H1 (cell line): ENCODE results near the gene DNAAF3. TPM values are rescaled to one million over a fixed set of nuclear protein-coding genes. Genes with fewer than 3 reads are reported as not detected.

Experiments used
- CTCF ChIA-PET: fragments of 300-600 bp; sonication (Branson Sonifier 250); formaldehyde crosslinking; loops from one replicate; lab custom pipeline; 2021; ENCODE audit not compliant: partially characterized antibody; lab: Charles Lee
- POLR2A ChIA-PET: fragments of 300-600 bp; sonication (Branson Sonifier 250); formaldehyde crosslinking; loops from one replicate; lab custom pipeline; 2021; ENCODE audit warnings: inconsistent platforms; ENCODE audit not compliant: partially characterized antibody; lab: Charles Lee
- DNase-seq, 2 experiments: peaks; one replicate each; pipeline versions ENCODE4 v3.0.0 to v3.0.0-alpha.2; 2010 to 2022; ENCODE audit warnings: low spot score in 2 of 2, low read depth in 1 of 2, mixed read lengths in 1 of 2
- FAIRE-seq: peaks from 2 replicates; lab custom pipeline; 2011; peaks lifted over from hg19 to GRCh38; lab: Jason Lieb, UNC
- H2AFZ ChIP-seq: 2 replicates; pipeline ENCODE4 v1.8.1; 2012; ENCODE audit warnings: low read length, inconsistent platforms
- H2AK5ac ChIP-seq: 2 replicates; pipeline ENCODE4 v1.6.1; 2013; ENCODE audit warnings: low read depth, low read length
- H2BK120ac ChIP-seq: replicated peaks from 2 replicates; pipeline ENCODE3; 2013; ENCODE audit warnings: low read depth, low read length, inconsistent platforms
- H2BK12ac ChIP-seq: 2 replicates; pipeline ENCODE4 v1.6.1; 2013; ENCODE audit warnings: low read depth, low read length
- H2BK15ac ChIP-seq: 2 replicates; pipeline ENCODE4 v1.6.1; 2013; ENCODE audit warnings: low read length
- H2BK20ac ChIP-seq: 2 replicates; pipeline ENCODE4 v1.6.1; 2013; ENCODE audit warnings: low read length
- H2BK5ac ChIP-seq: 2 replicates; pipeline ENCODE4 v1.6.1; 2013; ENCODE audit warnings: low read depth, low read length
- H3K14ac ChIP-seq: 2 replicates; pipeline ENCODE4 v1.6.1; 2013; ENCODE audit warnings: inconsistent platforms; ENCODE audit not compliant: insufficient read length
- H3K18ac ChIP-seq: 2 replicates; pipeline ENCODE4 v1.6.1; 2013; ENCODE audit warnings: low read length; ENCODE audit errors: extremely low read depth
- H3K23ac ChIP-seq: 2 replicates; pipeline ENCODE4 v1.6.1; 2013; ENCODE audit warnings: inconsistent platforms; ENCODE audit not compliant: insufficient read length
- H3K23me2 ChIP-seq: 2 replicates; pipeline ENCODE4 v1.6.1; 2013; ENCODE audit warnings: low read depth, low read length
- H3K27ac ChIP-seq: 2 replicates; pipeline ENCODE4 v1.6.1; 2011; ENCODE audit warnings: low read depth, low read length, inconsistent platforms
- H3K27me3 ChIP-seq, 4 experiments: replicated peaks in 1 of 4; 1 replicate in 1 of 4; 2 replicates in 3 of 4; pipeline versions ENCODE4 v1.6.1 to v1.8.1; 2011 to 2013; ENCODE audit warnings: low read length in 3 of 4, mild to moderate bottlenecking in 3 of 4, inconsistent platforms in 2 of 4, mixed read lengths in 2 of 4, moderate library complexity in 1 of 4; ENCODE audit not compliant: control insufficient read depth in 3 of 4, insufficient read depth in 3 of 4; ENCODE audit errors: extremely low read depth in 1 of 4
- H3K36me3 ChIP-seq, 4 experiments: 2 replicates each; pipeline versions ENCODE4 v1.6.1 to v1.8.1; 2011 to 2013; ENCODE audit warnings: mild to moderate bottlenecking in 4 of 4, low read length in 3 of 4, moderate library complexity in 2 of 4, control low read depth in 1 of 4, inconsistent platforms in 1 of 4; ENCODE audit not compliant: insufficient read depth in 4 of 4, control insufficient read depth in 2 of 4
- H3K4ac ChIP-seq: replicated peaks from 2 replicates; pipeline ENCODE3; 2013; ENCODE audit warnings: low read length, low read depth, mixed read lengths, inconsistent platforms; ENCODE audit not compliant: insufficient read length
- H3K4me1 ChIP-seq, 4 experiments: replicated peaks in 1 of 4; 1 replicate in 1 of 4; 2 replicates in 3 of 4; pipeline versions ENCODE4 v1.6.1 to v1.8.1; 2011 to 2013; ENCODE audit warnings: low read length in 3 of 4, inconsistent platforms in 2 of 4, mixed read lengths in 1 of 4; ENCODE audit not compliant: insufficient read depth in 4 of 4, control insufficient read depth in 3 of 4
- H3K4me2 ChIP-seq, 2 experiments: 2 replicates each; pipeline versions ENCODE4 v1.6.1 to v1.8.1; 2011 to 2013; ENCODE audit warnings: low read depth in 2 of 2, low read length in 2 of 2, control low read depth in 1 of 2, inconsistent platforms in 1 of 2, mild to moderate bottlenecking in 1 of 2; ENCODE audit not compliant: insufficient read depth in 1 of 2
- H3K4me3 ChIP-seq, 4 experiments: fragments of 200-600, 300-600 bp in 1 of 4; sonication (generic), shearing (Covaris generic), sonication (Bioruptor Twin) in 1 of 4; 2 replicates each; pipeline versions ENCODE4 v1.5.1 to v1.8.1; 2011 to 2016; ENCODE audit warnings: low read length in 4 of 4, low read depth in 3 of 4, control low read depth in 2 of 4, inconsistent platforms in 2 of 4, mild to moderate bottlenecking in 2 of 4, mixed read lengths in 1 of 4, moderate library complexity in 1 of 4; ENCODE audit not compliant: insufficient read depth in 2 of 4; ENCODE audit errors: extremely low read depth in 1 of 4
- H3K56ac ChIP-seq: replicated peaks from 2 replicates; pipeline ENCODE3; 2013; ENCODE audit warnings: low read depth, mild to moderate bottlenecking, mixed read lengths, low read length, inconsistent platforms; ENCODE audit not compliant: insufficient read length
- H3K79me1 ChIP-seq: 2 replicates; pipeline ENCODE4 v1.6.1; 2013; ENCODE audit warnings: low read depth, low read length, control low read depth
- H3K79me2 ChIP-seq, 2 experiments: 2 replicates each; pipeline versions ENCODE4 v1.6.1 to v1.8.1; 2012 to 2013; ENCODE audit warnings: low read length in 2 of 2, mild to moderate bottlenecking in 2 of 2, inconsistent platforms in 1 of 2; ENCODE audit not compliant: insufficient read depth in 2 of 2, control insufficient read depth in 1 of 2
- H3K9ac ChIP-seq, 4 experiments: replicated peaks in 1 of 4; 1 replicate in 1 of 4; 2 replicates in 3 of 4; pipeline versions ENCODE4 v1.6.1 to v1.8.1; 2011 to 2013; ENCODE audit warnings: low read depth in 3 of 4, low read length in 3 of 4, control low read depth in 2 of 4, mild to moderate bottlenecking in 2 of 4, moderate library complexity in 2 of 4, inconsistent platforms in 1 of 4; ENCODE audit errors: extremely low read depth in 1 of 4
- H3K9me3 ChIP-seq, 2 experiments: 2 replicates each; pipeline versions ENCODE4 v1.6.1 to v1.8.1; 2012 to 2013; ENCODE audit warnings: mild to moderate bottlenecking in 2 of 2, moderate library complexity in 2 of 2, control low read depth in 1 of 2, inconsistent platforms in 1 of 2, low read depth in 1 of 2, low read length in 1 of 2, mixed read lengths in 1 of 2; ENCODE audit not compliant: insufficient read depth in 2 of 2
- H4K20me1 ChIP-seq, 2 experiments: replicated peaks in 1 of 2; 2 replicates each; pipeline versions ENCODE3 to v1.8.1; 2011 to 2013; ENCODE audit warnings: inconsistent platforms in 2 of 2, low read length in 2 of 2, mild to moderate bottlenecking in 1 of 2; ENCODE audit not compliant: insufficient read depth in 2 of 2, control insufficient read depth in 1 of 2
- H4K5ac ChIP-seq: 2 replicates; pipeline ENCODE4 v1.6.1; 2013; ENCODE audit warnings: low read length, low read depth, mixed read lengths, inconsistent platforms; ENCODE audit not compliant: insufficient read length
- H4K8ac ChIP-seq: 2 replicates; pipeline ENCODE4 v1.8.0; 2013; ENCODE audit warnings: mild to moderate bottlenecking, moderate library complexity, low read length, inconsistent platforms; ENCODE audit not compliant: insufficient read depth; ENCODE audit errors: extremely low read depth
- H4K91ac ChIP-seq: replicated peaks from 2 replicates; pipeline ENCODE3; 2013; ENCODE audit warnings: low read length, mixed read lengths, inconsistent platforms; ENCODE audit not compliant: insufficient read length
- BRCA1 ChIP-seq: IDR thresholded peaks from 2 replicates; pipeline ENCODE4 v1.6.1; 2012; ENCODE audit warnings: low read depth, low read length, improper control_type of control experiment
- CREB1 ChIP-seq: IDR thresholded peaks from 2 replicates; pipeline ENCODE4 v1.6.1; 2012; ENCODE audit warnings: inconsistent platforms
- FOSL1 ChIP-seq: IDR thresholded peaks from 2 replicates; pipeline ENCODE4 v1.6.1; 2011; ENCODE audit warnings: mild to moderate bottlenecking, low read depth, low read length, moderate library complexity; ENCODE audit not compliant: insufficient read depth
- GTF2F1 ChIP-seq: IDR thresholded peaks from 2 replicates; pipeline ENCODE4 v1.6.1; 2012; ENCODE audit warnings: low read depth, low read length, improper control_type of control experiment, borderline replicate concordance
- JUND ChIP-seq: IDR thresholded peaks from 2 replicates; pipeline ENCODE4 v1.6.1; 2011; ENCODE audit warnings: mild to moderate bottlenecking, improper control_type of control experiment, low read length
- NANOG ChIP-seq: IDR thresholded peaks from 2 replicates; pipeline ENCODE4 v1.6.1; 2011; ENCODE audit warnings: low read length, low read depth, mild to moderate bottlenecking, inconsistent platforms; ENCODE audit not compliant: insufficient read depth, poor library complexity, severe bottlenecking
- SAP30 ChIP-seq: fragments of 300-600 bp; sonication (generic); IDR thresholded peaks from 2 replicates; pipeline ENCODE4 v1.7.1; 2012; ENCODE audit warnings: low read length, moderate library complexity, mild to moderate bottlenecking, inconsistent platforms; ENCODE audit not compliant: insufficient read depth, insufficient replicate concordance
- SP2 ChIP-seq: IDR thresholded peaks from 2 replicates; pipeline ENCODE4 v1.6.1; 2012; ENCODE audit warnings: mild to moderate bottlenecking, low read length, inconsistent platforms
- TEAD4 ChIP-seq: IDR thresholded peaks from 2 replicates; pipeline ENCODE4 v1.6.1; 2012; ENCODE audit warnings: low read depth, low read length, inconsistent platforms, mixed read lengths
- ZNF274 ChIP-seq: IDR thresholded peaks from 2 replicates; pipeline ENCODE4 v1.7.0; 2012; ENCODE audit warnings: low read length, borderline replicate concordance; ENCODE audit errors: extremely low read depth
- WGBS, 2 experiments: shearing (Covaris generic) in 1 of 2; methylation state at CpG; one replicate each; pipeline versions ENCODE4 v1.1.6 to v1.1.7; 2013 to 2015; ENCODE audit warnings: low lambda C conversion rate in 2 of 2, mixed read lengths in 2 of 2, inconsistent platforms in 1 of 2, low coverage in 1 of 2, missing lambda C conversion rate in 1 of 2; ENCODE audit not compliant: insufficient replicate concordance in 2 of 2, insufficient coverage in 1 of 2, insufficient read length in 1 of 2; ENCODE audit errors: extremely low coverage in 1 of 2, missing lambda C conversion rate in 1 of 2; 5-methylcytosine and 5-hydroxymethylcytosine counted together
- polyA plus RNA-seq, 7 experiments: library from polyadenylated mRNA; depleted of rRNA in 3 of 7; stranded (reverse) in 5 of 7; unstranded in 2 of 7; fragments of >200 nt in 5 of 7; fragments of 200-250 nt in 2 of 7; gene quantifications; 1 replicate in 5 of 7; 2 replicates in 1 of 7; 4 replicates in 1 of 7; pipeline versions ENCODE4 v1.2.1 to v1.2.3, GENCODE V29; 2011 to 2013; ENCODE audit warnings: missing spikeins in 2 of 7, mixed read lengths in 2 of 7
- total RNA-seq: library from RNA; stranded (reverse); fragmentation: NEBNext Ultra II Directional; extraction: Animal tissue kit (Norgen Biotek cat#: 25700); gene quantifications from 2 replicates; pipeline ENCODE4 v1.2.1, GENCODE V29; 2021

The DNAAF3 gene
- total and polyA plus RNA-seq, 2 of the 8 experiments (the other 6 are each of a cell fraction or from before 2014, with no cell fraction given): 5.4 to 8.0 TPM

- Histone ChIP-seq H2BK20ac (no peak overlapping the region), H3K4me2 (no peak overlapping the region), H4K91ac (no peak overlapping the region), H3K23me2 (peaks cover 13% of the 10 kb centered on the region; the same call in 1 of the 2 replicates), H2BK15ac (no peak overlapping the region), H3K56ac (no peak overlapping the region), H4K5ac (no peak overlapping the region), H3K23ac (no peak overlapping the region), H3K9ac (no peak overlapping the region), H3K4me3 (no peak overlapping the region), H4K20me1 (peaks cover 20 to 31% of the 10 kb centered on the region in 2 experiments), H2BK12ac (0 out of 2 replicates have a peak overlapping the region, but pooled peaks have one; percentile 27), H3K4ac (no peak overlapping the region), H3K36me3 (peaks cover 0 to 4% (median 0%) of the 10 kb centered on the region in 4 experiments; a peak in 1 of 8 replicates), H3K18ac (no peak overlapping the region), H3K4me1 (peaks cover 0 to 20% (median 14%) of the 10 kb centered on the region in 4 experiments; a peak in 5 of 7 replicates), H3K14ac (no peak overlapping the region), H3K79me2 (peaks cover 0 to 33% of the 10 kb centered on the region in 2 experiments; a peak in 2 of 4 replicates), H2AFZ (no peak overlapping the region), H2AK5ac (0 out of 2 replicates have a peak overlapping the region, but pooled peaks have one; percentile 65), H3K9me3 (no peaks in the 10 kb centered on the region), H4K8ac (peak overlapping the region; percentile 84), H3K27ac (no peak overlapping the region), H2BK120ac (no peak overlapping the region), H3K27me3 (no peaks in the 10 kb centered on the region), H2BK5ac (0 out of 2 replicates have a peak overlapping the region, but pooled peaks have one; percentile 52), H3K79me1 (peaks cover 35% of the 10 kb centered on the region)
- FAIRE-seq (no peak), DNase-seq (no peak)
- CTCF ChIA-PET: interaction anchor here (0.6 to 3.7 kb wide), 3 partner anchors 10 to 24 kb away, joined by 3 to 15 read pairs (median 3); no protein-coding TSS in a partner anchor
- WGBS, 2 experiments: 94% methylated on average over 23 of the region's 25 CpGs; no CpG with 5 or more reads in 1 of the 2 experiments
- POLR2A ChIA-PET: interaction anchor here (0.6 to 1.0 kb wide), 2 partner anchors 9 to 20 kb away, joined by 3 to 4 read pairs; no protein-coding TSS in a partner anchor
- TF ChIP-seq GTF2F1: no peak
- no peak for TF ChIP-seq BRCA1
- TF ChIP-seq FOSL1: no peak
- no peak for TF ChIP-seq ZNF274
- TF ChIP-seq SAP30: no peak
- TF ChIP-seq CREB1: no peak
- TF ChIP-seq NANOG: no peak
- no peak for TF ChIP-seq TEAD4
- no peak for TF ChIP-seq SP2
- no peak for TF ChIP-seq JUND
These were observed 54.1 kb downstream of the DNAAF3 start for GRCh38 chr19:55112246-55112776.
